ENCODE data around the gene WDR38. TPM values are rescaled to one million over a fixed set of nuclear protein-coding genes. Genes with fewer than 3 reads are reported as not detected.

The WDR38 gene
- total and polyA plus RNA-seq, 2 of the 13 experiments (the other 11 are each of a cell fraction or from before 2014, with no cell fraction given), result not detected

DNA sequence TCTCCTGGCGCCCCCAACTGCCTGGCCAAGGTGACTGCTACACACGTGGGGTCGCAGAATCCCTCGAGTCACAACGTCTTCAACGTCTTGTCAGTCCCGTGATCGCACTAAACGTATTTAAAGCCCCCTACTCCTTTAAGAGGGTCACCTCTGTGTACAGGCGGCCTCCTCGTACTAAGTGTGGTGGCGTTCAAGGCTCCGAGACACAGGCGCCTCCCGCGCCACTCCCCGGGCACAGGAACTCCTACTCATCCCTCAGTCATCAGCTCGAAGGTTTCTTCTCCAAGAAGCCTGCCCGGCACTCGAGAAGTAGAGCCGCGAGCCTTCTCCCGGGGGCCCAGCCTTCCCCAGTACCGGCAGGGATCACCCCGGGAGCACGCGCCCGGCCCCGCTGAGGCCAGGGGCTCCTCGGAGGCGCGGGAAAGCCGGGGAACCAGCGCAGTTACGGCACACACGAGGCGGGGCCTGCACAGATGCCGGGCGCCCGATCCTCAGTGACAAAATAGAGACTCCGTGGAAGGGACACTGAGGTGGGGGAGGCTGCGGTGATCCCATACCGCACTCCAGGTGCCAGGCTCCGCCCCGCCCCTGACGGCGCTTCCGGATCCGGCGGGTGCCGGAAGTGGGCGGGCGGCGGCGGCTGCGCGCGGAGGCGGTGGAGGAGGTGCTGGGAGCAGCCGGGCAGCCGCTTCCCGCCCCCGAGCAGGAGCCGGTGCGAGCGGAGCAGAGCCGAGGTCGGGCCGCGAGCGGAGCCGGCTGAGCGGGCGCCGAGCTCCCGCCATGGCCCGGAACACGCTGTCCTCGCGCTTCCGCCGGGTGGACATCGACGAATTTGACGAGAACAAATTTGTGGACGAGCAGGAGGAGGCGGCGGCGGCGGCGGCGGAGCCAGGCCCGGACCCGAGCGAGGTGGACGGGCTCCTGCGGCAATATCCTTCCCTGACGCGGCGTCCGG, 15.5 kb downstream of the WDR38 start (continued):
- TF ChIP-seq, protein P1, sequence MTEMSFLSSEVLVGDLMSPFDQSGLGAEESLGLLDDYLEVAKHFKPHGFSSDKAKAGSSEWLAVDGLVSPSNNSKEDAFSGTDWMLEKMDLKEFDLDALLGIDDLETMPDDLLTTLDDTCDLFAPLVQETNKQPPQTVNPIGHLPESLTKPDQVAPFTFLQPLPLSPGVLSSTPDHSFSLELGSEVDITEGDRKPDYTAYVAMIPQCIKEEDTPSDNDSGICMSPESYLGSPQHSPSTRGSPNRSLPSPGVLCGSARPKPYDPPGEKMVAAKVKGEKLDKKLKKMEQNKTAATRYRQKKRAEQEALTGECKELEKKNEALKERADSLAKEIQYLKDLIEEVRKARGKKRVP (CRISPR knock-in tag; IDR thresholded peaks at IDR 0.05), result peak in 1 of 2 experiments; percentile 31; a peak in 1 of 4 replicates
- TF ChIP-seq ZNF350 (CRISPR knock-in tag; IDR thresholded peaks at IDR 0.05; ENCODE audit: borderline replicate concordance, low read depth) (peak; percentile 76), NKX3-1 (CRISPR knock-in tag; IDR thresholded peaks at IDR 0.05) (0 out of 2 replicates have a peak, but pooled peaks have one; percentile 10), KLF12 (CRISPR knock-in tag; IDR thresholded peaks at IDR 0.05; ENCODE audit: borderline replicate concordance) (no peak; the same call in 1 of the 2 replicates), ZNF546 (CRISPR knock-in tag; conservative IDR thresholded peaks at IDR 0.05) (no peak; the same call in 1 of the 2 replicates), RAD21 (CRISPR knock-in tag; IDR thresholded peaks at IDR 0.05) (peak; percentile 32; the same call in 1 of the 2 replicates), DR1 (CRISPR knock-in tag; IDR thresholded peaks at IDR 0.05) (peak; percentile 25; the same call in 1 of the 2 replicates), ZNF224 (CRISPR knock-in tag; IDR thresholded peaks at IDR 0.05) (peak; percentile 81; the same call in 1 of the 2 replicates), NCOA2 (CRISPR knock-in tag; IDR thresholded peaks at IDR 0.05) (0 out of 2 replicates have a peak, but pooled peaks have one; percentile 32), ZFP41 (CRISPR knock-in tag; IDR thresholded peaks at IDR 0.05; ENCODE audit: borderline replicate concordance) (peak; percentile 72; the same call in 1 of the 2 replicates), HIVEP1 (CRISPR knock-in tag; IDR thresholded peaks at IDR 0.05) (peak; percentile 68), ATM (IDR thresholded peaks at IDR 0.05; ENCODE audit: borderline replicate concordance) (no peak), NBN (conservative IDR thresholded peaks at IDR 0.05) (no peak), MXI1 (IDR thresholded peaks at IDR 0.05; ENCODE audit: borderline replicate concordance, low read depth, low read length) (peak; percentile 78; the same call in 1 of the 3 replicates), PHF20 (CRISPR knock-in tag; IDR thresholded peaks at IDR 0.05) (peak; percentile 81), KLF9 (CRISPR knock-in tag; IDR thresholded peaks at IDR 0.05; ENCODE audit: low read depth) (peak; percentile 78; the same call in 1 of the 2 replicates)
- TF ChIP-seq, protein P2, sequence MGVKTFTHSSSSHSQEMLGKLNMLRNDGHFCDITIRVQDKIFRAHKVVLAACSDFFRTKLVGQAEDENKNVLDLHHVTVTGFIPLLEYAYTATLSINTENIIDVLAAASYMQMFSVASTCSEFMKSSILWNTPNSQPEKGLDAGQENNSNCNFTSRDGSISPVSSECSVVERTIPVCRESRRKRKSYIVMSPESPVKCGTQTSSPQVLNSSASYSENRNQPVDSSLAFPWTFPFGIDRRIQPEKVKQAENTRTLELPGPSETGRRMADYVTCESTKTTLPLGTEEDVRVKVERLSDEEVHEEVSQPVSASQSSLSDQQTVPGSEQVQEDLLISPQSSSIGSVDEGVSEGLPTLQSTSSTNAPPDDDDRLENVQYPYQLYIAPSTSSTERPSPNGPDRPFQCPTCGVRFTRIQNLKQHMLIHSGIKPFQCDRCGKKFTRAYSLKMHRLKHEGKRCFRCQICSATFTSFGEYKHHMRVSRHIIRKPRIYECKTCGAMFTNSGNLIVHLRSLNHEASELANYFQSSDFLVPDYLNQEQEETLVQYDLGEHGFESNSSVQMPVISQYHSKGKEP (CRISPR knock-in tag; IDR thresholded peaks at IDR 0.05), result no peak
- TF ChIP-seq, protein P3, sequence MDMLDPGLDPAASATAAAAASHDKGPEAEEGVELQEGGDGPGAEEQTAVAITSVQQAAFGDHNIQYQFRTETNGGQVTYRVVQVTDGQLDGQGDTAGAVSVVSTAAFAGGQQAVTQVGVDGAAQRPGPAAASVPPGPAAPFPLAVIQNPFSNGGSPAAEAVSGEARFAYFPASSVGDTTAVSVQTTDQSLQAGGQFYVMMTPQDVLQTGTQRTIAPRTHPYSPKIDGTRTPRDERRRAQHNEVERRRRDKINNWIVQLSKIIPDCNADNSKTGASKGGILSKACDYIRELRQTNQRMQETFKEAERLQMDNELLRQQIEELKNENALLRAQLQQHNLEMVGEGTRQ (IDR thresholded peaks at IDR 0.05; ENCODE audit: low read depth, low read length), result no peak
- TF ChIP-seq, protein P3 (CRISPR knock-in tag; IDR thresholded peaks at IDR 0.05; ENCODE audit: borderline replicate concordance), result no peak
- TF ChIP-seq, protein P4, sequence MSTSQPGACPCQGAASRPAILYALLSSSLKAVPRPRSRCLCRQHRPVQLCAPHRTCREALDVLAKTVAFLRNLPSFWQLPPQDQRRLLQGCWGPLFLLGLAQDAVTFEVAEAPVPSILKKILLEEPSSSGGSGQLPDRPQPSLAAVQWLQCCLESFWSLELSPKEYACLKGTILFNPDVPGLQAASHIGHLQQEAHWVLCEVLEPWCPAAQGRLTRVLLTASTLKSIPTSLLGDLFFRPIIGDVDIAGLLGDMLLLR (CRISPR knock-in tag; IDR thresholded peaks at IDR 0.05), result no peak; the same call in 1 of the 2 replicates
- TF ChIP-seq, protein P5, sequence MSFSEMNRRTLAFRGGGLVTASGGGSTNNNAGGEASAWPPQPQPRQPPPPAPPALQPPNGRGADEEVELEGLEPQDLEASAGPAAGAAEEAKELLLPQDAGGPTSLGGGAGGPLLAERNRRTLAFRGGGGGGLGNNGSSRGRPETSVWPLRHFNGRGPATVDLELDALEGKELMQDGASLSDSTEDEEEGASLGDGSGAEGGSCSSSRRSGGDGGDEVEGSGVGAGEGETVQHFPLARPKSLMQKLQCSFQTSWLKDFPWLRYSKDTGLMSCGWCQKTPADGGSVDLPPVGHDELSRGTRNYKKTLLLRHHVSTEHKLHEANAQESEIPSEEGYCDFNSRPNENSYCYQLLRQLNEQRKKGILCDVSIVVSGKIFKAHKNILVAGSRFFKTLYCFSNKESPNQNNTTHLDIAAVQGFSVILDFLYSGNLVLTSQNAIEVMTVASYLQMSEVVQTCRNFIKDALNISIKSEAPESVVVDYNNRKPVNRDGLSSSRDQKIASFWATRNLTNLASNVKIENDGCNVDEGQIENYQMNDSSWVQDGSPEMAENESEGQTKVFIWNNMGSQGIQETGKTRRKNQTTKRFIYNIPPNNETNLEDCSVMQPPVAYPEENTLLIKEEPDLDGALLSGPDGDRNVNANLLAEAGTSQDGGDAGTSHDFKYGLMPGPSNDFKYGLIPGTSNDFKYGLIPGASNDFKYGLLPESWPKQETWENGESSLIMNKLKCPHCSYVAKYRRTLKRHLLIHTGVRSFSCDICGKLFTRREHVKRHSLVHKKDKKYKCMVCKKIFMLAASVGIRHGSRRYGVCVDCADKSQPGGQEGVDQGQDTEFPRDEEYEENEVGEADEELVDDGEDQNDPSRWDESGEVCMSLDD (CRISPR knock-in tag; IDR thresholded peaks at IDR 0.05; ENCODE audit: borderline replicate concordance), result peak; percentile 27; the same call in 1 of the 2 replicates
